PC-3 (cell line): ENCODE measurements around the gene SH3BP5.

Experiments
- EZH2 ChIP-seq: fragments of 300-600 bp; sonication (generic); IDR thresholded peaks from one replicate; pipeline ENCODE4 v1.6.1; 2017; ENCODE audit warnings: antibody characterized with exemption, mild to moderate bottlenecking, low read length; ENCODE audit not compliant: unreplicated experiment
- EZH2phosphoT487 ChIP-seq: fragments of 300-600 bp; sonication (generic); IDR thresholded peaks from 2 replicates; pipeline ENCODE4 v1.6.1; 2018; ENCODE audit warnings: mild to moderate bottlenecking, antibody characterized with exemption, low read length, borderline replicate concordance
- TF ChIP-seq, protein P1 (sequence below): fragments of 300-600 bp; sonication (generic); conservative IDR thresholded peaks from 2 replicates; pipeline ENCODE4 v1.5.1; 2017; ENCODE audit warnings: antibody characterized with exemption, low read depth, mild to moderate bottlenecking, low read length

DNA sequence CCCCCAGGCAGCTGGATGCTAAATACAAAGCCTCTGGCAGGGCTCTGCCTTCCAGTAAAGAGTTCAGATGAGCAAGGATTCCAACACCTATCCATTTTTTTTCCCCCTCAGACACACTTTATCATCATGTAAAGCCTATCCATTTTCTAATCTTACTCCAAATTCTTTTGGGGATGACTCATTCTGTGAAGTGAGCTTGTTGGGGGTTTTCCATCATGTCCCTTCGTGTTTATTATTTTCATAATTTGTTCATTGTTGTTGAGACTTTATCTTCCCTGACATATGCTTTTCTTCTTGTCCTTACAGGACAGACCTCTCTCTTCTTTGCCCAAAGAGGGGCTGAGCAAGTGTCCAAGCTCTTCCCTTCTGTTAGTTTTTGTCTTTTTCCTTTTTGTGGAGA, 34.7 kb upstream of the SH3BP5 start:
- TF ChIP-seq EZH2 (no peak), EZH2phosphoT487 (no peak)
- TF ChIP-seq, protein P1, sequence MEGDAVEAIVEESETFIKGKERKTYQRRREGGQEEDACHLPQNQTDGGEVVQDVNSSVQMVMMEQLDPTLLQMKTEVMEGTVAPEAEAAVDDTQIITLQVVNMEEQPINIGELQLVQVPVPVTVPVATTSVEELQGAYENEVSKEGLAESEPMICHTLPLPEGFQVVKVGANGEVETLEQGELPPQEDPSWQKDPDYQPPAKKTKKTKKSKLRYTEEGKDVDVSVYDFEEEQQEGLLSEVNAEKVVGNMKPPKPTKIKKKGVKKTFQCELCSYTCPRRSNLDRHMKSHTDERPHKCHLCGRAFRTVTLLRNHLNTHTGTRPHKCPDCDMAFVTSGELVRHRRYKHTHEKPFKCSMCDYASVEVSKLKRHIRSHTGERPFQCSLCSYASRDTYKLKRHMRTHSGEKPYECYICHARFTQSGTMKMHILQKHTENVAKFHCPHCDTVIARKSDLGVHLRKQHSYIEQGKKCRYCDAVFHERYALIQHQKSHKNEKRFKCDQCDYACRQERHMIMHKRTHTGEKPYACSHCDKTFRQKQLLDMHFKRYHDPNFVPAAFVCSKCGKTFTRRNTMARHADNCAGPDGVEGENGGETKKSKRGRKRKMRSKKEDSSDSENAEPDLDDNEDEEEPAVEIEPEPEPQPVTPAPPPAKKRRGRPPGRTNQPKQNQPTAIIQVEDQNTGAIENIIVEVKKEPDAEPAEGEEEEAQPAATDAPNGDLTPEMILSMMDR, result no peak
